T-helper 1 cell (primary cell): ENCODE data around the gene TRAPPC3L.

ENCODE experiments used
- DNase-seq, 5 donors: peaks; one replicate each; pipeline ENCODE4 v3.0.0-alpha.2; 2012 to 2020

The TRAPPC3L gene

GRCh38 chr6:116556814-116557415 lies 11.4 kb upstream of the TRAPPC3L start:
- no peak for DNase-seq

GRCh38 chr6:116556065-116556464 lies 10.6 kb upstream of the TRAPPC3L start:
- DNase-seq: no peak

- DNase-seq: no peak
Observed at GRCh38 chr6:116553451-116553850, 8.0 kb upstream of the TRAPPC3L start, which contains the start of gene CALHM4. CALHM4 (plus strand) TSS chr6:116553751; CDS start chr6:116553794, 43 bp downstream.

GRCh38 chr6:116550796-116551195 lies 5.3 kb upstream of the TRAPPC3L start:
- no peak for DNase-seq

GRCh38 chr6:116547358-116547757 lies 1.9 kb upstream of the TRAPPC3L start:
- DNase-seq: no peak

GRCh38 chr6:116543149-116543548 lies 2.3 kb downstream of the TRAPPC3L start:
- DNase-seq: no peak

- no peak for DNase-seq
Observed at GRCh38 chr6:116542426-116542825, 3.1 kb downstream of the TRAPPC3L start.

GRCh38 chr6:116536216-116536621 lies 9.3 kb downstream of the TRAPPC3L start:
- peak in 2 of 5 donors; percentile 20 to 42 for DNase-seq

GRCh38 chr6:116535109-116535508 lies 10.4 kb downstream of the TRAPPC3L start:
- no peak for DNase-seq

- no peak for DNase-seq
Observed at GRCh38 chr6:116533233-116533957, 12.1 kb downstream of the TRAPPC3L start.

- peak; percentile 8 to 52 (median 48) for DNase-seq
Observed at GRCh38 chr6:116531675-116532570, 13.6 kb downstream of the TRAPPC3L start.

- DNase-seq: no peak
Observed at GRCh38 chr6:116530436-116530835, 15.0 kb downstream of the TRAPPC3L start.

- no peak for DNase-seq
Observed at GRCh38 chr6:116529466-116530290, 15.8 kb downstream of the TRAPPC3L start.

- DNase-seq: no peak
Observed at GRCh38 chr6:116528780-116529179, 16.7 kb downstream of the TRAPPC3L start.

GRCh38 chr6:116528133-116528532 lies 17.4 kb downstream of the TRAPPC3L start:
- no peak for DNase-seq

- no peak for DNase-seq
Observed at GRCh38 chr6:116524236-116524635, 21.2 kb downstream of the TRAPPC3L start.

- no peak for DNase-seq
Observed at GRCh38 chr6:116522896-116523295, 22.6 kb downstream of the TRAPPC3L start.

GRCh38 chr6:116518621-116519368 lies 26.7 kb downstream of the TRAPPC3L start:
- DNase-seq: no peak

- DNase-seq: no peak
Observed at GRCh38 chr6:116515141-116515540, 30.3 kb downstream of the TRAPPC3L start.

GRCh38 chr6:116514111-116514510 lies 31.4 kb downstream of the TRAPPC3L start:
- no peak for DNase-seq

- DNase-seq: no peak
Observed at GRCh38 chr6:116513224-116513875, 32.1 kb downstream of the TRAPPC3L start.
